ENCODE results near the gene STK35.
A peak's percentile ranks its signal among the peaks of the same experiment; 100 is the strongest.

STK35 gene

DNA sequence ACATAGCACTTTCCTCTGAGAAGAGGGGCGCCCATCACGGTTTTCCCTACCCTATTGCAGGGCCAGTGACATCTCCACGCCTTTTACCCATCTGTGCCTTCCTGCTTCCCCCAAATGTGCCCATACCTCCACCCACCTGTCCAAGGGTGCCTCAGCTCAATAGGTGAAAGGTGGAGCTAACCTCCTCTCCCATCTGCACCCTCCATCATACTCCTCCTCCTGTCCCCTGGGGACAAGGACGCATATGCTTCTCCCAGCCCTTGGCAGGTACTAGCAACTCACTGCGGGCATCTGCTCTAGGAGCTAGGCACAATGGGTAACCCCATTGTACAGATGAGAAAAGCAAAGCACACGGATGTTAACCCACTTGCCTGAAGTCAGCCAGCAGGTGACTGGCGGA lies 62.8 kb downstream of the STK35 start:
- Histone ChIP-seq H3K36me3 (ENCODE audit: control insufficient read depth in 1 of 2, insufficient read depth in 2 of 2, low read depth in 1 of 2, low read length in 2 of 2) (no peaks in the 10 kb centered on the region), H3K4ac (ENCODE audit: low read depth in 1 of 2, low read length in 2 of 2) (no peak overlapping the region), H3K23ac (ENCODE audit: low read length in 2 of 2) (no peak overlapping the region), H3K14ac (ENCODE audit: low read length in 2 of 2) (peak overlapping the region in 1 of 2 experiments; percentile 32), H3K27me3 (ENCODE audit: control insufficient read depth in 1 of 2, insufficient read depth in 1 of 2, low read length in 2 of 2) (peaks cover 22 to 25% of the 10 kb centered on the region in 2 experiments), H2BK5ac (ENCODE audit: low read depth, low read length, poor library complexity, severe bottlenecking) (no peak overlapping the region), H3K18ac (ENCODE audit: low read depth in 1 of 2, low read length in 2 of 2) (no peak overlapping the region), H3K79me1 (replicated peaks; ENCODE audit: low read length, poor library complexity, severe bottlenecking) (no peaks in the 10 kb centered on the region), H2AK5ac (ENCODE audit: low read length, severe bottlenecking) (no peak overlapping the region), H3K4me2 (ENCODE audit: low read length, poor library complexity, severe bottlenecking) (no peak overlapping the region), H3K9ac (ENCODE audit: low read length) (no peak overlapping the region), H4K91ac (ENCODE audit: low read length) (no peak overlapping the region), H4K8ac (ENCODE audit: low read length) (no peak overlapping the region), H2BK12ac (ENCODE audit: low read length in 2 of 2) (no peak overlapping the region), H3K27ac (ENCODE audit: low read length, poor library complexity, severe bottlenecking) (no peak overlapping the region), H3K4me1 (ENCODE audit: control insufficient read depth, insufficient read depth, low read depth, low read length) (no peaks in the 10 kb centered on the region), H2AFZ (ENCODE audit: low read depth, low read length) (no peak overlapping the region), H3K4me3 (ENCODE audit: insufficient read depth in 1 of 2, low read depth in 1 of 2, low read length in 2 of 2) (no peak overlapping the region), H2BK15ac (ENCODE audit: low read depth, poor library complexity, severe bottlenecking) (no peak overlapping the region), H2BK120ac (ENCODE audit: low read depth, low read length) (no peak overlapping the region), H3K9me3 (ENCODE audit: control insufficient read depth, low read length) (no peaks in the 10 kb centered on the region)
- DNase-seq: no peak
- WGBS: 93% methylated on average over 7 of the region's 7 CpGs

DNA sequence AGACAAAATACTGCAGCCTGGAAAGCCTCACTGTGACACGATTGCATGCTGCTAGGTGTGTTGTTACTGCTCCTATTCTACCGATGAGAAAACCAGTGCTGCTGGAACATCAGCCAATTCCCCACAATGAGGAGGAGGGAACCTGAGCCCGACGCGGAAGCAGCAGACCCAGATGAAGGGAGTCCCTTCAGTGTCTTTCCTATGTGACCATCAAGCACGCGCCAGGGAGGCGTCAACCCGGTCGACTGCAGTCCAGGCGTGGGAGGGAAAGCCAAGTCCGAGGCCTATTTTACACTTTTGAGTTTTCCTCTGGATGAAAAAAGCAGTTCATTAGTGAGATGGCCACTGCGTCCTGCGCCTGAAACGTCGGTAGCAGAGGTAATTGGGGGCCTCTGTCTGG lies 63.3 kb downstream of the STK35 start:
- Histone ChIP-seq H2AK5ac (ENCODE audit: low read length, severe bottlenecking) (no peak overlapping the region), H3K4me1 (ENCODE audit: control insufficient read depth, insufficient read depth, low read depth, low read length) (no peaks in the 10 kb centered on the region), H3K4me3 (ENCODE audit: insufficient read depth in 1 of 2, low read depth in 1 of 2, low read length in 2 of 2) (no peak overlapping the region), H2BK12ac (ENCODE audit: low read length in 2 of 2) (no peak overlapping the region), H2AFZ (ENCODE audit: low read depth, low read length) (no peak overlapping the region), H2BK120ac (ENCODE audit: low read depth, low read length) (no peak overlapping the region), H3K9me3 (ENCODE audit: control insufficient read depth, low read length) (no peaks in the 10 kb centered on the region), H3K4me2 (ENCODE audit: low read length, poor library complexity, severe bottlenecking) (no peak overlapping the region), H4K8ac (ENCODE audit: low read length) (no peak overlapping the region), H2BK15ac (ENCODE audit: low read depth, poor library complexity, severe bottlenecking) (no peak overlapping the region), H3K36me3 (ENCODE audit: control insufficient read depth in 1 of 2, insufficient read depth in 2 of 2, low read depth in 1 of 2, low read length in 2 of 2) (no peaks in the 10 kb centered on the region), H3K14ac (ENCODE audit: low read length in 2 of 2) (no peak overlapping the region), H2BK5ac (ENCODE audit: low read depth, low read length, poor library complexity, severe bottlenecking) (no peak overlapping the region), H3K4ac (ENCODE audit: low read depth in 1 of 2, low read length in 2 of 2) (no peak overlapping the region), H3K27ac (ENCODE audit: low read length, poor library complexity, severe bottlenecking) (no peak overlapping the region), H4K91ac (ENCODE audit: low read length) (no peak overlapping the region), H3K9ac (ENCODE audit: low read length) (no peak overlapping the region), H3K27me3 (ENCODE audit: control insufficient read depth in 1 of 2, insufficient read depth in 1 of 2, low read length in 2 of 2) (peaks cover 22 to 23% of the 10 kb centered on the region in 2 experiments), H3K18ac (ENCODE audit: low read depth in 1 of 2, low read length in 2 of 2) (no peak overlapping the region), H3K23ac (ENCODE audit: low read length in 2 of 2) (no peak overlapping the region), H3K79me1 (replicated peaks; ENCODE audit: low read length, poor library complexity, severe bottlenecking) (no peaks in the 10 kb centered on the region)
- no peak for DNase-seq
- WGBS: 81% methylated on average over 16 of the region's 16 CpGs

DNA sequence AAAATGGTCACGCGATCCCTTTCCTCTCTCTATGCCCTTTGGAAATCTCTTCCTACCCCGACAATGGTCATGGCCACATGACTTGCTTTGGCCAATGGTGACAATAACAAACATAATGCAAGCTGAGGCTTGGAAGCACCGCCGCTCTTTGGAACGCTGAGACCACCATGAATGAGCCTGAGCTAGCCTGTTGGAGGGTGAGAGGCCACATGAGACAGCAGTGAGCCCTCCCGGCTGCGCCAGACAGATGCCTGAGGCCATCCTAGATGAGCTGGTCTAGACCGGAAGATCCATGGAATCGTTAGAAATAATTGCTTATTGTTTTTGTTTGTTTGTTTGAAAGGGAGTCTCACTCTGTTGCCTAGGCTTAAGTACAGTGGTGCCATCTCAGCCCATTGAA lies 64.2 kb downstream of the STK35 start:
- no peak overlapping the region for H3K14ac ChIP-seq (ENCODE audit: low read length in 2 of 2)
- H2AFZ ChIP-seq (ENCODE audit: low read depth, low read length): no peak overlapping the region
- H3K18ac ChIP-seq (ENCODE audit: low read depth in 1 of 2, low read length in 2 of 2): no peak overlapping the region
- no peak overlapping the region for H3K27ac ChIP-seq (ENCODE audit: low read length, poor library complexity, severe bottlenecking)
- no peaks in the 10 kb centered on the region for H3K36me3 ChIP-seq (ENCODE audit: control insufficient read depth in 1 of 2, insufficient read depth in 2 of 2, low read depth in 1 of 2, low read length in 2 of 2)
- no peaks in the 10 kb centered on the region for H3K9me3 ChIP-seq (ENCODE audit: control insufficient read depth, low read length)
- H2BK12ac ChIP-seq (ENCODE audit: low read length in 2 of 2): no peak overlapping the region
- H3K4me2 ChIP-seq (ENCODE audit: low read length, poor library complexity, severe bottlenecking): no peak overlapping the region
- H3K4me1 ChIP-seq (ENCODE audit: control insufficient read depth, insufficient read depth, low read depth, low read length): no peaks in the 10 kb centered on the region
- H4K91ac ChIP-seq (ENCODE audit: low read length): no peak overlapping the region
- no peak overlapping the region for H2BK5ac ChIP-seq (ENCODE audit: low read depth, low read length, poor library complexity, severe bottlenecking)
- H3K4me3 ChIP-seq (ENCODE audit: insufficient read depth in 1 of 2, low read depth in 1 of 2, low read length in 2 of 2): no peak overlapping the region
- H3K27me3 ChIP-seq (ENCODE audit: control insufficient read depth in 1 of 2, insufficient read depth in 1 of 2, low read length in 2 of 2): peaks cover 23 to 26% of the 10 kb centered on the region in 2 experiments
- no peak overlapping the region for H3K4ac ChIP-seq (ENCODE audit: low read depth in 1 of 2, low read length in 2 of 2)
- 93% methylated on average over 10 of the region's 10 CpGs for WGBS
- H2BK15ac ChIP-seq (ENCODE audit: low read depth, poor library complexity, severe bottlenecking): no peak overlapping the region
- no peak overlapping the region for H3K23ac ChIP-seq (ENCODE audit: low read length in 2 of 2)
- no peak overlapping the region for H4K8ac ChIP-seq (ENCODE audit: low read length)
- H2BK120ac ChIP-seq (ENCODE audit: low read depth, low read length): no peak overlapping the region
- no peak for DNase-seq
- no peak overlapping the region for H3K9ac ChIP-seq (ENCODE audit: low read length)
- no peak overlapping the region for H2AK5ac ChIP-seq (ENCODE audit: low read length, severe bottlenecking)
- H3K79me1 ChIP-seq (replicated peaks; ENCODE audit: low read length, poor library complexity, severe bottlenecking): no peaks in the 10 kb centered on the region

DNA sequence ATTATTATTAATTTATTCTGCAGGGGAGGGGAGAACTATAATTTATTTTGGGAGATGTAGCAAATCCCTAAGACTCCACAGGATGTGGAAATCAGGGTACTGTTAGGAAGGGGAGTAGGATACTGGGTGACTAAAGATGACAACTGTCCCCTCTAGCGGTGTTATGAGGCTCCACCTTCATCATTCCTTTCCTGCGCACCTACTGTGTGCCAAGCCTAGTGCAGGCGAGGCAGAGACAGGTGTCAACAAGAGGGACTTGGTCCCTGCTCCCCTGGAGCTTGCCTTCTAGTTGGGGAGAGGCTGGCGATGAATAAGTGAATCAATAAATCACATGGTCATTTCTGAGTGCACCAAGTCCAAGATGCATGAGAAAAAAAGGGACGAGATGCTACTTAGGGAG lies 65.5 kb downstream of the STK35 start:
- Histone ChIP-seq H3K4me1 (ENCODE audit: control insufficient read depth, insufficient read depth, low read depth, low read length) (no peaks in the 10 kb centered on the region), H3K18ac (ENCODE audit: low read depth in 1 of 2, low read length in 2 of 2) (no peak overlapping the region), H3K9ac (ENCODE audit: low read length) (no peak overlapping the region), H4K91ac (ENCODE audit: low read length) (no peak overlapping the region), H3K36me3 (ENCODE audit: control insufficient read depth in 1 of 2, insufficient read depth in 2 of 2, low read depth in 1 of 2, low read length in 2 of 2) (no peaks in the 10 kb centered on the region), H3K23ac (ENCODE audit: low read length in 2 of 2) (no peak overlapping the region), H3K4me3 (ENCODE audit: insufficient read depth in 1 of 2, low read depth in 1 of 2, low read length in 2 of 2) (no peak overlapping the region), H3K14ac (ENCODE audit: low read length in 2 of 2) (no peak overlapping the region), H3K4ac (ENCODE audit: low read depth in 1 of 2, low read length in 2 of 2) (no peak overlapping the region), H3K27me3 (ENCODE audit: control insufficient read depth in 1 of 2, insufficient read depth in 1 of 2, low read length in 2 of 2) (peaks cover 28 to 31% of the 10 kb centered on the region in 2 experiments), H2AK5ac (ENCODE audit: low read length, severe bottlenecking) (no peak overlapping the region), H4K8ac (ENCODE audit: low read length) (no peak overlapping the region), H2BK12ac (ENCODE audit: low read length in 2 of 2) (no peak overlapping the region), H2BK120ac (ENCODE audit: low read depth, low read length) (no peak overlapping the region), H2BK15ac (ENCODE audit: low read depth, poor library complexity, severe bottlenecking) (no peak overlapping the region), H2BK5ac (ENCODE audit: low read depth, low read length, poor library complexity, severe bottlenecking) (no peak overlapping the region), H3K4me2 (ENCODE audit: low read length, poor library complexity, severe bottlenecking) (no peak overlapping the region), H3K79me1 (replicated peaks; ENCODE audit: low read length, poor library complexity, severe bottlenecking) (no peaks in the 10 kb centered on the region), H3K27ac (ENCODE audit: low read length, poor library complexity, severe bottlenecking) (no peak overlapping the region), H3K9me3 (ENCODE audit: control insufficient read depth, low read length) (no peaks in the 10 kb centered on the region), H2AFZ (ENCODE audit: low read depth, low read length) (no peak overlapping the region)
- WGBS: 81% methylated on average over 5 of the region's 5 CpGs
- DNase-seq: no peak
